ENCODE measurements around the gene ANKRD35. TPM values are rescaled to one million over a fixed set of nuclear protein-coding genes. Genes with fewer than 3 reads are reported as not detected.
"Not testable (repeated sequence)": the region's sequence is repeated elsewhere in the genome, so short reads cannot be mapped to it uniquely, and the experiment has no call there.

The ANKRD35 gene
- 0.66 TPM for polyA plus RNA-seq (2013, experiment 1 of 2)
- 0.67 TPM for polyA plus RNA-seq (2013, experiment 2 of 2)

DNA sequence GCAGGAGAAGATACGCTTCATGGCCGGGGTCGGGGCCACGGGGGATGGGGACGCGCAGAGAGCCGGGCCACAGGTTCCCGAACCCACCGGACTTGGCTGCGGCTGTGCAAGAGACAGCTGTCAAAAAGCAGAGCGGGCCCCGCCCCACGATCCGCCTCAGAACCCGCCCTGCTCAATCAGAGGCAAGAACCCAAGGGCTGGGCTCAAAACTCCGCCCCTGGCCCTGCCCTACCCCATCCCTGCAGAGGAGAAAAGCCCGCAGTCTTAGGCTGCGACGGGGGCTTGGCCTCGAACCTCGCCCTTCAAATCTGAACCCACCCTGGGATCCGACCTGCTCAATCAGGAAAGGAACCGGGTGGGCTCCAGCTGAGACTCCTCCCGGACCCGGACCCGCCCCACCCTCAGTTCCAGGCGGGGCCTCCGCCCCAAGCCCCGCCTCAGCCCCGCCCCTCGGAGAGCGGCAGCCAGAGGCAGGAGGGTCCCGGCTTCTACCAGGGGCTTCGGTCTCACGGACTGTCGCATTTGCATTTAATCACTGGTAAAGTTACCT lies at the start of gene ANKRD35:
TSS of gene ANKRD35 (minus strand) at position 129 of the 550 bp plus-strand sequence. CDS start at position 21, 108 bp downstream.
- Histone ChIP-seq H3K27ac (ENCODE audit: low read length, poor library complexity, severe bottlenecking) (no peak within 1 kb of the TSS), H2AK5ac (ENCODE audit: low read length, severe bottlenecking) (no peak within 1 kb of the TSS), H4K8ac (ENCODE audit: low read length) (peak within 1 kb of the TSS; percentile 45), H3K4ac (ENCODE audit: low read depth in 1 of 2, low read length in 2 of 2) (no peak within 1 kb of the TSS), H3K27me3 (ENCODE audit: control insufficient read depth in 1 of 2, insufficient read depth in 1 of 2, low read length in 2 of 2) (no peaks in the 10 kb centered on the region), H3K9ac (ENCODE audit: low read length) (peak within 1 kb of the TSS; percentile 42), H3K4me2 (ENCODE audit: low read length, poor library complexity, severe bottlenecking) (peak within 1 kb of the TSS; percentile 80), H3K9me3 (ENCODE audit: control insufficient read depth, low read length) (no peaks in the 10 kb centered on the region), H3K4me1 (ENCODE audit: control insufficient read depth, insufficient read depth, low read depth, low read length) (peaks cover 23% of the 10 kb centered on the region), H3K14ac (ENCODE audit: low read length in 2 of 2) (no peak within 1 kb of the TSS), H2BK12ac (ENCODE audit: low read length in 2 of 2) (no peak within 1 kb of the TSS), H3K4me3 (ENCODE audit: insufficient read depth in 1 of 2, low read depth in 1 of 2, low read length in 2 of 2) (peak within 1 kb of the TSS; percentile 72 to 84), H4K91ac (ENCODE audit: low read length) (no peak within 1 kb of the TSS), H3K79me1 (replicated peaks; ENCODE audit: low read length, poor library complexity, severe bottlenecking) (peaks cover 2% of the 10 kb centered on the region), H2AFZ (ENCODE audit: low read depth, low read length) (no peak within 1 kb of the TSS), H3K36me3 (ENCODE audit: control insufficient read depth in 1 of 2, insufficient read depth in 2 of 2, low read depth in 1 of 2, low read length in 2 of 2) (peaks cover 0 to 11% of the 10 kb centered on the region in 2 experiments), H3K18ac (ENCODE audit: low read depth in 1 of 2, low read length in 2 of 2) (no peak within 1 kb of the TSS), H2BK15ac (ENCODE audit: low read depth, poor library complexity, severe bottlenecking) (no peak within 1 kb of the TSS), H2BK5ac (ENCODE audit: low read depth, low read length, poor library complexity, severe bottlenecking) (no peak within 1 kb of the TSS), H3K23ac (ENCODE audit: low read length in 2 of 2) (peak within 1 kb of the TSS in 1 of 2 experiments; percentile 18), H2BK120ac (ENCODE audit: low read depth, low read length) (no peak within 1 kb of the TSS)
- WGBS, result under 1% methylated on average over 32 of the region's 36 CpGs
- DNase-seq, result peak; percentile 74

- not testable (repeated sequence) for H3K4me1 ChIP-seq (ENCODE audit: control insufficient read depth, insufficient read depth, low read depth, low read length); H3K9ac ChIP-seq (ENCODE audit: low read length); H3K4me2 ChIP-seq (ENCODE audit: low read length, poor library complexity, severe bottlenecking); H3K18ac ChIP-seq (ENCODE audit: low read depth in 1 of 2, low read length in 2 of 2); H2AFZ ChIP-seq (ENCODE audit: low read depth, low read length); H3K14ac ChIP-seq (ENCODE audit: low read length in 2 of 2); H3K27me3 ChIP-seq (ENCODE audit: control insufficient read depth in 1 of 2, insufficient read depth in 1 of 2, low read length in 2 of 2); H2BK12ac ChIP-seq (ENCODE audit: low read length in 2 of 2); H3K79me1 ChIP-seq (replicated peaks; ENCODE audit: low read length, poor library complexity, severe bottlenecking); H3K27ac ChIP-seq (ENCODE audit: low read length, poor library complexity, severe bottlenecking); H3K4ac ChIP-seq (ENCODE audit: low read depth in 1 of 2, low read length in 2 of 2); H4K91ac ChIP-seq (ENCODE audit: low read length); H3K23ac ChIP-seq (ENCODE audit: low read length in 2 of 2); H2BK5ac ChIP-seq (ENCODE audit: low read depth, low read length, poor library complexity, severe bottlenecking); H2BK15ac ChIP-seq (ENCODE audit: low read depth, poor library complexity, severe bottlenecking); H3K9me3 ChIP-seq (ENCODE audit: control insufficient read depth, low read length); H3K4me3 ChIP-seq (ENCODE audit: insufficient read depth in 1 of 2, low read depth in 1 of 2, low read length in 2 of 2); H2AK5ac ChIP-seq (ENCODE audit: low read length, severe bottlenecking); H4K8ac ChIP-seq (ENCODE audit: low read length); H2BK120ac ChIP-seq (ENCODE audit: low read depth, low read length)
- WGBS, result 27% methylated on average over 7 of the region's 9 CpGs
- peaks cover 10 to 44% of the 10 kb centered on the region in 2 experiments for H3K36me3 ChIP-seq (ENCODE audit: control insufficient read depth in 1 of 2, insufficient read depth in 2 of 2, low read depth in 1 of 2, low read length in 2 of 2)
- DNase-seq, result peak; percentile 10
Observed at GRCh38 chr1:145932522-145933009, 46.9 kb upstream of the ANKRD35 start.

DNA sequence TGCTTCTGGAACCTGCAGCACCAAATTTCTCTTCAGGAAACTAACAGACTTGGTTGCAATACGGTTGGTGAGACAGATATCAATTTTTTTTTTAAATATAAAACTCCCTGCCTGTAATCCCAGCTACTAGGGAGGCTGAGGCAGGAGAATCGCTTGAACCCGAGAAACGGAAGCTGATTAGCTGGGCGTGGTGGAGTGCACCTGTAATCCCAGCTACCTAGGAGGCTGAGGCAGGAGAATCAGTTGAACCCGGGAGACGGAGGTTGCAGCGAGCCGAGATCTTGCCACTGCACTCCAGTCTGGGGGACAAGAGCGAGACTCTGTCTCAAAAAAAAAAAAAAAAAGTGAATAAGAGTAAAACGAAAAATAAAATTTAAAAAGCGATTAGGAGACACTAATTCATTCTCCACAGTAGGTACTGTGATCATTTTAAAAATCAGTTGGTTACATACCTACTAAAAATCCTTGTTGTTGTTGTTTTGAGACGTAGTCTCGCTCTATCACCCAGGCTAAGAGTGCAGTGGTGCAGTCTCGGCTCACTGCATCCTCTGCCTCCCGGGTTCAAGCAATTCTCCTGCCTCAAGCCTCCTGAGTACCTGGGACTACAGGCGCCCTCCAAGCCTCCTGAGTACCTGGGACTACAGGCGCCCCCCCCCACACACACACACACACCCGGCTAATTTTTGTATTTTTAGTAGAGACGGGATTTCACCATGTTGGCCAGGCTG lies 42.4 kb upstream of the ANKRD35 start:
- H3K4me1 ChIP-seq (ENCODE audit: control insufficient read depth, insufficient read depth, low read depth, low read length), result peaks cover 4% of the 10 kb centered on the region
- no peak overlapping the region for H2BK12ac ChIP-seq (ENCODE audit: low read length in 2 of 2)
- peak overlapping the region; percentile 66 to 94 for H3K18ac ChIP-seq (ENCODE audit: low read depth in 1 of 2, low read length in 2 of 2)
- H2BK120ac ChIP-seq (ENCODE audit: low read depth, low read length), result no peak overlapping the region
- H3K4me2 ChIP-seq (ENCODE audit: low read length, poor library complexity, severe bottlenecking), result peak overlapping the region; percentile 79
- no peak overlapping the region for H2AFZ ChIP-seq (ENCODE audit: low read depth, low read length)
- 73% methylated on average over 12 of the region's 20 CpGs for WGBS
- H3K27me3 ChIP-seq (ENCODE audit: control insufficient read depth in 1 of 2, insufficient read depth in 1 of 2, low read length in 2 of 2), result no peaks in the 10 kb centered on the region
- no peaks in the 10 kb centered on the region for H3K9me3 ChIP-seq (ENCODE audit: control insufficient read depth, low read length)
- peak overlapping the region; percentile 50 for H4K91ac ChIP-seq (ENCODE audit: low read length)
- DNase-seq, result no peak
- peaks cover 8% of the 10 kb centered on the region for H3K79me1 ChIP-seq (replicated peaks; ENCODE audit: low read length, poor library complexity, severe bottlenecking)
- peak overlapping the region; percentile 96 for H3K27ac ChIP-seq (ENCODE audit: low read length, poor library complexity, severe bottlenecking)
- no peak overlapping the region for H3K23ac ChIP-seq (ENCODE audit: low read length in 2 of 2)
- H3K9ac ChIP-seq (ENCODE audit: low read length), result peak overlapping the region; percentile 93
- no peak overlapping the region for H2BK15ac ChIP-seq (ENCODE audit: low read depth, poor library complexity, severe bottlenecking)
- peak overlapping the region; percentile 39 to 91 for H3K4me3 ChIP-seq (ENCODE audit: insufficient read depth in 1 of 2, low read depth in 1 of 2, low read length in 2 of 2)
- peak overlapping the region; percentile 99 for H2AK5ac ChIP-seq (ENCODE audit: low read length, severe bottlenecking)
- peaks cover 9 to 31% of the 10 kb centered on the region in 2 experiments for H3K36me3 ChIP-seq (ENCODE audit: control insufficient read depth in 1 of 2, insufficient read depth in 2 of 2, low read depth in 1 of 2, low read length in 2 of 2)
- no peak overlapping the region for H2BK5ac ChIP-seq (ENCODE audit: low read depth, low read length, poor library complexity, severe bottlenecking)
- H4K8ac ChIP-seq (ENCODE audit: low read length), result peak overlapping the region; percentile 87
- peak overlapping the region in 1 of 2 experiments; percentile 75 for H3K4ac ChIP-seq (ENCODE audit: low read depth in 1 of 2, low read length in 2 of 2)
- no peak overlapping the region for H3K14ac ChIP-seq (ENCODE audit: low read length in 2 of 2)
